GM13977 (cell line): Measurements from ENCODE around the gene PPP1R12C.
"Not testable (repeated sequence)": the region's sequence is repeated elsewhere in the genome, so short reads cannot be mapped to it uniquely, and the experiment has no call there.

Source experiments
- DNase-seq: peaks from one replicate; pipeline ENCODE4 v3.0.0; 2012; ENCODE audit warnings: low spot score
- in situ Hi-C: fragments of 300-500 bp; cut with MboI; formaldehyde crosslinking; loops from one replicate; pipeline ENCODE4 v1.12.0; 2022; ENCODE audit warnings: low sequenced_read_pairs, low pct_unique_long_range_greater_than_20kb, mixed read lengths, inconsistent platforms; ENCODE audit not compliant: unreplicated experiment
- TF ChIP-seq, protein P1 (sequence below): IDR thresholded peaks from 2 replicates; pipeline ENCODE4 v1.5.1; 2012; ENCODE audit warnings: mild to moderate bottlenecking, control low read depth; ENCODE audit not compliant: insufficient read depth; ENCODE audit errors: extremely low read depth, missing control alignments

PPP1R12C gene

GRCh38 chr19:55160128-55160985 is 42.9 kb upstream of the PPP1R12C start:
- in situ Hi-C loops, result no loop called here
- TF ChIP-seq, protein P1, sequence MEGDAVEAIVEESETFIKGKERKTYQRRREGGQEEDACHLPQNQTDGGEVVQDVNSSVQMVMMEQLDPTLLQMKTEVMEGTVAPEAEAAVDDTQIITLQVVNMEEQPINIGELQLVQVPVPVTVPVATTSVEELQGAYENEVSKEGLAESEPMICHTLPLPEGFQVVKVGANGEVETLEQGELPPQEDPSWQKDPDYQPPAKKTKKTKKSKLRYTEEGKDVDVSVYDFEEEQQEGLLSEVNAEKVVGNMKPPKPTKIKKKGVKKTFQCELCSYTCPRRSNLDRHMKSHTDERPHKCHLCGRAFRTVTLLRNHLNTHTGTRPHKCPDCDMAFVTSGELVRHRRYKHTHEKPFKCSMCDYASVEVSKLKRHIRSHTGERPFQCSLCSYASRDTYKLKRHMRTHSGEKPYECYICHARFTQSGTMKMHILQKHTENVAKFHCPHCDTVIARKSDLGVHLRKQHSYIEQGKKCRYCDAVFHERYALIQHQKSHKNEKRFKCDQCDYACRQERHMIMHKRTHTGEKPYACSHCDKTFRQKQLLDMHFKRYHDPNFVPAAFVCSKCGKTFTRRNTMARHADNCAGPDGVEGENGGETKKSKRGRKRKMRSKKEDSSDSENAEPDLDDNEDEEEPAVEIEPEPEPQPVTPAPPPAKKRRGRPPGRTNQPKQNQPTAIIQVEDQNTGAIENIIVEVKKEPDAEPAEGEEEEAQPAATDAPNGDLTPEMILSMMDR, result peak; percentile 97
- DNase-seq, result peak; percentile 99

GRCh38 chr19:55158848-55159749 is 41.7 kb upstream of the PPP1R12C start:
- TF ChIP-seq, protein P1, result no peak
- DNase-seq, result no peak
- in situ Hi-C loops, result no loop called here

- in situ Hi-C loops, result no loop called here
- DNase-seq, result no peak
- TF ChIP-seq, protein P1, result no peak
Observed at GRCh38 chr19:55158423-55158822, 41.0 kb upstream of the PPP1R12C start.

- TF ChIP-seq, protein P1, result no peak
- no peak for DNase-seq
- in situ Hi-C loops, result no loop called here
Observed at GRCh38 chr19:55157064-55157908, 39.8 kb upstream of the PPP1R12C start, which contains the start of gene TNNI3. Gene TNNI3, minus strand, starts transcription at chr19:55157732. Its CDS starts 143 bp downstream, at chr19:55157589.

DNA sequence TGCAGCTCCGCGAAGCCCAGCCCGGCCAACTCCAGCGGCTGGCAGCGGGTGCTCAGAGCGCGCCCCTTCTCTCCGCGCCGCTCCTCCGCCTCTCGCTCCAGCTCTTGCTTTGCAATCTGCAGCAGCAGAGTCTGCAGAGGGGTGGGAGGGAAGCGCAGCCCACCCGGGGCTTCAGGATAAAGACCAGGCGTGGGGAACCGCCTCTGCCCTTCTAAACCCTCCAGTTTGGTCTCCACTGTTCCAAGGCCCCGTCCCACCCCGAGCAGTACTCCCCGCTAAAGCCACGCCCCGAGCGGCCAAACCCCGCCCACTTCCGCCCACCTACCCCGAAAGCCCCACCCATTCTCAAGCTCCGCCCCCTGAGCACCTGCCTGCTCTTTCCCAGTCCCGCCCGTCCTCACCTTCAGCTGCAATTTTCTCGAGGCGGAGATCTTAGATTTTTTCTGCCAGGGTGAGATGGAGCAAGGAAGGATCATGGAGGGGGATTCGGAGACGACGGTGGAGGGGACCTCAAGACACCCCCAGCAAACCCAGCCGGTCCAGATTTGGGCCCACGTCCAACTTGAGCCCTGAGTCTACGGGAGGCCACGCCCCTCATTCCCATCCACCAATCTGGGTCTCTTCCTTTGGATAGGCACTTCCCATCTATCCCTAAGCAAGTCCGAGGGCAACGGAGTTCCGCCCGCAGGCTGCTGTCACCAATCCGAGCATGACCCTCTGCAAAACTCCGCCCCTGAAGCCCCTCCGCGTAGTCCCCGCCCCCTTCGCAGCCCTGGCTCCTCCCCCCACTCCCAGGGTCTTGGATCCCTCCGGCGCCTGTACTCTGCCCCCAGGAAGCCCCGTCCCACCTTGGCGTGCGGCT is 39.0 kb upstream of the PPP1R12C start:
- in situ Hi-C loops, result no loop called here
- DNase-seq, result peak; percentile 72
- TF ChIP-seq, protein P1, result no peak

DNA sequence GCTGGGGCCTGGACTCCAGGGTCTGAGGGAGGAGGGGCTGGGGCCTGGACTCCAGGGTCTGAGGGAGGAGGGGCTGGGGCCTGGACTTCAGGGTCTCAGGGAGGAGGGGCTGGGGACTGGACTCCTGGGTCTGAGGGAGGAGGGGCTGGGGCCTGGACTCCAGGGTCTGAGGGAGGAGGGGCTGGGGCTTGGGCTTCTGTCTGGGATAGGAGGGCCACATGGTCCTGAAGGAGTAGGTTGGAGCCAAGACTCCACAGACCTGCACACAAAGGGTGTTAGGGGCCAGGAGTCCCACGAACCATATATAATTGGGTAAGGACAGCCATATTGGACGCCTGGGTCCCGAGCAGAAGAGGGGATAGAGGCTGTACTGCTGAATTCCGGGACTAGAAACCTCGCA is 38.3 kb upstream of the PPP1R12C start:
- in situ Hi-C loops, DNase-seq: not testable (repeated sequence)
